ENCODE measurements around the gene CALCOCO1. TPM values are rescaled to one million over a fixed set of nuclear protein-coding genes. Genes with fewer than 3 reads are reported as not detected.
"Not testable (repeated sequence)": the region's sequence is repeated elsewhere in the genome, so short reads cannot be mapped to it uniquely, and the experiment has no call there.

CALCOCO1 gene
- 97.2 TPM for polyA plus RNA-seq (ENCODE audit: insufficient read length)

- DNase-seq = peak; percentile 99
Observed at GRCh38 chr12:53727310-53728041, at the start of gene CALCOCO1. CALCOCO1 (minus strand) TSS chr12:53727452; CDS start chr12:53725242, 2,210 bp downstream.

- no peak for DNase-seq
Observed at GRCh38 chr12:53776872-53777271, 49.6 kb upstream of the CALCOCO1 start.

- peak; percentile 78 for DNase-seq
Observed at GRCh38 chr12:53775478-53776145, 48.4 kb upstream of the CALCOCO1 start.

GRCh38 chr12:53770281-53770680, 43.0 kb upstream of the CALCOCO1 start:
- no peak for DNase-seq

- no peak for DNase-seq
Observed at GRCh38 chr12:53768976-53769375, 41.7 kb upstream of the CALCOCO1 start.

GRCh38 chr12:53766881-53767280, 39.6 kb upstream of the CALCOCO1 start:
- no peak for DNase-seq

- no peak for DNase-seq
Observed at GRCh38 chr12:53765891-53766290, 38.6 kb upstream of the CALCOCO1 start.

GRCh38 chr12:53764615-53765014, 37.4 kb upstream of the CALCOCO1 start:
- no peak for DNase-seq

- not testable (repeated sequence) for DNase-seq
Observed at GRCh38 chr12:53762793-53763192, 35.5 kb upstream of the CALCOCO1 start.

- DNase-seq = no peak
Observed at GRCh38 chr12:53761306-53761705, 34.1 kb upstream of the CALCOCO1 start.

- DNase-seq = no peak
Observed at GRCh38 chr12:53759261-53759660, 32.0 kb upstream of the CALCOCO1 start.

- no peak for DNase-seq
Observed at GRCh38 chr12:53758730-53759103, 31.5 kb upstream of the CALCOCO1 start.

- no peak for DNase-seq
Observed at GRCh38 chr12:53758081-53758729, 31.0 kb upstream of the CALCOCO1 start.

GRCh38 chr12:53757101-53757770, 30.0 kb upstream of the CALCOCO1 start:
- peak; percentile 63 for DNase-seq

- no peak for DNase-seq
Observed at GRCh38 chr12:53756300-53757100, 29.2 kb upstream of the CALCOCO1 start.

- no peak for DNase-seq
Observed at GRCh38 chr12:53755893-53756292, 28.6 kb upstream of the CALCOCO1 start.

- no peak for DNase-seq
Observed at GRCh38 chr12:53755451-53755891, 28.2 kb upstream of the CALCOCO1 start.

GRCh38 chr12:53754633-53755264, 27.5 kb upstream of the CALCOCO1 start:
- DNase-seq = no peak

GRCh38 chr12:53754188-53754585, 26.9 kb upstream of the CALCOCO1 start:
- DNase-seq = no peak

GRCh38 chr12:53752621-53753020, 25.4 kb upstream of the CALCOCO1 start:
- no peak for DNase-seq

- no peak for DNase-seq
Observed at GRCh38 chr12:53752192-53752601, 24.9 kb upstream of the CALCOCO1 start.

Data from hindlimb muscle (tissue), 1 donor.